HAP-1 (cell line): ENCODE measurements around the gene ZNF609.

Experiments
- DNase-seq, 2 experiments: peaks; one replicate each; pipeline ENCODE4 v3.0.0-alpha.2; 2016 to 2020; ENCODE audit warnings: low spot score in 2 of 2
- H3K27me3 ChIP-seq: fragments of 250-450 bp; sonication (Bioruptor Pico); 2 replicates; pipeline ENCODE4 v1.5.1; 2020; ENCODE audit warnings: low read depth, mild to moderate bottlenecking, moderate library complexity
- H3K36me3 ChIP-seq: fragments of 250-450 bp; sonication (Bioruptor Pico); replicated peaks from 2 replicates; pipeline ENCODE4 v1.5.1; 2020; ENCODE audit warnings: mild to moderate bottlenecking
- H3K4me1 ChIP-seq: fragments of 250-450 bp; sonication (Bioruptor Pico); 2 replicates; pipeline ENCODE4 v1.5.1; 2020; ENCODE audit warnings: mild to moderate bottlenecking
- H3K4me3 ChIP-seq: fragments of 250-450 bp; sonication (Bioruptor Pico); 2 replicates; pipeline ENCODE4 v1.5.1; 2020; ENCODE audit warnings: mild to moderate bottlenecking, moderate library complexity
- H3K9me3 ChIP-seq: fragments of 250-450 bp; sonication (Bioruptor Pico); 2 replicates; pipeline ENCODE4 v1.5.1; 2020; ENCODE audit warnings: mild to moderate bottlenecking, moderate library complexity
- in situ Hi-C: fragments of 300-500 bp; cut with MboI; formaldehyde crosslinking; loops from 3 replicates; pipeline ENCODE4 v1.14.3; 2020; ENCODE audit warnings: low sequenced_read_pairs, inconsistent platforms, mixed read lengths

ZNF609 gene

GRCh38 chr15:64460206-64460723 lies at the start of gene ZNF609:
ZNF609 (plus strand) TSS chr15:64460578; CDS start chr15:64499420, 38,842 bp downstream.
- DNase-seq: peak; percentile 100
- peaks cover 4% of the 10 kb centered on the region; the same call in 1 of the 2 replicates for H3K36me3 ChIP-seq
- H3K4me3 ChIP-seq: peak within 1 kb of the TSS; percentile 41
- no peaks in the 10 kb centered on the region for H3K27me3 ChIP-seq
- in situ Hi-C loops: no loop called here
- no peaks in the 10 kb centered on the region for H3K9me3 ChIP-seq
- peaks cover 68% of the 10 kb centered on the region for H3K4me1 ChIP-seq

- H3K4me1 ChIP-seq: no peaks in the 10 kb centered on the region
- no peaks in the 10 kb centered on the region for H3K9me3 ChIP-seq
- in situ Hi-C loops: no loop called here
- no peak overlapping the region for H3K4me3 ChIP-seq
- no peak for DNase-seq
- H3K36me3 ChIP-seq: peaks cover 28% of the 10 kb centered on the region
- no peaks in the 10 kb centered on the region for H3K27me3 ChIP-seq
These were observed 48.2 kb upstream of the ZNF609 start for GRCh38 chr15:64412216-64412615.

GRCh38 chr15:64422697-64423096 lies 37.7 kb upstream of the ZNF609 start:
- peaks cover 46% of the 10 kb centered on the region for H3K36me3 ChIP-seq
- no peaks in the 10 kb centered on the region for H3K4me1 ChIP-seq
- no peak for DNase-seq
- in situ Hi-C loops: loop anchor here (5.0 kb wide), 1 partner anchor 260 kb away; no protein-coding TSS in a partner anchor
- H3K27me3 ChIP-seq: no peaks in the 10 kb centered on the region
- no peaks in the 10 kb centered on the region for H3K9me3 ChIP-seq
- H3K4me3 ChIP-seq: no peak overlapping the region

- in situ Hi-C loops: loop anchor here (5.0 kb wide), 1 partner anchor 258 kb away; no protein-coding TSS in a partner anchor
- H3K9me3 ChIP-seq: no peaks in the 10 kb centered on the region
- H3K4me3 ChIP-seq: no peak overlapping the region
- no peaks in the 10 kb centered on the region for H3K27me3 ChIP-seq
- H3K4me1 ChIP-seq: no peaks in the 10 kb centered on the region
- no peak for DNase-seq
- peaks cover 43% of the 10 kb centered on the region for H3K36me3 ChIP-seq
These were observed 36.4 kb upstream of the ZNF609 start for GRCh38 chr15:64423970-64424369.

GRCh38 chr15:64425221-64425620 lies 35.2 kb upstream of the ZNF609 start:
- H3K36me3 ChIP-seq: peaks cover 46% of the 10 kb centered on the region
- no peak for DNase-seq
- peaks cover 8% of the 10 kb centered on the region for H3K4me1 ChIP-seq
- no peaks in the 10 kb centered on the region for H3K9me3 ChIP-seq
- H3K4me3 ChIP-seq: no peak overlapping the region
- in situ Hi-C loops: no loop called here
- H3K27me3 ChIP-seq: no peaks in the 10 kb centered on the region

GRCh38 chr15:64426845-64427465 lies 33.4 kb upstream of the ZNF609 start:
- DNase-seq: peak in 1 of 2 experiments; percentile 73
- H3K36me3 ChIP-seq: peaks cover 46% of the 10 kb centered on the region
- in situ Hi-C loops: no loop called here
- no peaks in the 10 kb centered on the region for H3K9me3 ChIP-seq
- no peaks in the 10 kb centered on the region for H3K27me3 ChIP-seq
- no peak overlapping the region for H3K4me3 ChIP-seq
- H3K4me1 ChIP-seq: peaks cover 14% of the 10 kb centered on the region

GRCh38 chr15:64429448-64429847 lies 30.9 kb upstream of the ZNF609 start:
- no peaks in the 10 kb centered on the region for H3K27me3 ChIP-seq
- H3K4me1 ChIP-seq: peaks cover 14% of the 10 kb centered on the region
- in situ Hi-C loops: no loop called here
- DNase-seq: no peak
- H3K36me3 ChIP-seq: peaks cover 32% of the 10 kb centered on the region
- no peaks in the 10 kb centered on the region for H3K9me3 ChIP-seq
- H3K4me3 ChIP-seq: no peak overlapping the region

- DNase-seq: peak; percentile 66 to 79
- no peaks in the 10 kb centered on the region for H3K9me3 ChIP-seq
- no peak overlapping the region for H3K4me3 ChIP-seq
- peaks cover 14% of the 10 kb centered on the region for H3K4me1 ChIP-seq
- no peaks in the 10 kb centered on the region for H3K27me3 ChIP-seq
- H3K36me3 ChIP-seq: peaks cover 28% of the 10 kb centered on the region
- in situ Hi-C loops: no loop called here
These were observed 30.2 kb upstream of the ZNF609 start for GRCh38 chr15:64430000-64430735.

GRCh38 chr15:64437982-64438381 lies 22.4 kb upstream of the ZNF609 start:
- Histone ChIP-seq H3K36me3 (0 out of 2 replicates have a peak, but pooled peaks cover 3% of the 10 kb centered on the region), H3K27me3 (no peaks in the 10 kb centered on the region), H3K9me3 (no peaks in the 10 kb centered on the region), H3K4me3 (no peak overlapping the region), H3K4me1 (no peaks in the 10 kb centered on the region)
- in situ Hi-C loops: no loop called here
- no peak for DNase-seq

GRCh38 chr15:64438653-64439447 lies 21.5 kb upstream of the ZNF609 start:
- Histone ChIP-seq H3K4me3 (no peak overlapping the region), H3K4me1 (no peaks in the 10 kb centered on the region; the same call in 1 of the 2 replicates), H3K27me3 (no peaks in the 10 kb centered on the region), H3K9me3 (no peaks in the 10 kb centered on the region), H3K36me3 (0 out of 2 replicates have a peak, but pooled peaks cover 3% of the 10 kb centered on the region)
- in situ Hi-C loops: no loop called here
- no peak for DNase-seq

GRCh38 chr15:64441852-64442251 lies 18.5 kb upstream of the ZNF609 start:
- Histone ChIP-seq H3K4me1 (no peaks in the 10 kb centered on the region; the same call in 1 of the 2 replicates), H3K9me3 (no peaks in the 10 kb centered on the region), H3K36me3 (no peaks in the 10 kb centered on the region), H3K27me3 (no peaks in the 10 kb centered on the region), H3K4me3 (no peak overlapping the region)
- in situ Hi-C loops: no loop called here
- DNase-seq: no peak

- Histone ChIP-seq H3K4me3 (no peak overlapping the region), H3K36me3 (0 out of 2 replicates have a peak, but pooled peaks cover 2% of the 10 kb centered on the region), H3K9me3 (no peaks in the 10 kb centered on the region), H3K4me1 (no peaks in the 10 kb centered on the region; the same call in 1 of the 2 replicates), H3K27me3 (no peaks in the 10 kb centered on the region)
- in situ Hi-C loops: no loop called here
- DNase-seq: no peak
These were observed 17.4 kb upstream of the ZNF609 start for GRCh38 chr15:64443016-64443415.

- Histone ChIP-seq H3K36me3 (0 out of 2 replicates have a peak, but pooled peaks cover 8% of the 10 kb centered on the region), H3K9me3 (no peaks in the 10 kb centered on the region), H3K4me3 (no peak overlapping the region), H3K27me3 (no peaks in the 10 kb centered on the region), H3K4me1 (no peaks in the 10 kb centered on the region; the same call in 1 of the 2 replicates)
- DNase-seq: no peak
- in situ Hi-C loops: no loop called here
These were observed 16.4 kb upstream of the ZNF609 start for GRCh38 chr15:64443747-64444621.
